HG03354 (cell line): ENCODE measurements around the gene ADAMTSL5.

Experiments used
- ATAC-seq: cut with Tn5 transposase; IDR thresholded peaks from one replicate; pipeline ENCODE4 v1.9.1; 2021; ENCODE audit warnings: mild to moderate bottlenecking; ENCODE audit not compliant: unreplicated experiment, poor library complexity, severe bottlenecking

The ADAMTSL5 gene

DNA sequence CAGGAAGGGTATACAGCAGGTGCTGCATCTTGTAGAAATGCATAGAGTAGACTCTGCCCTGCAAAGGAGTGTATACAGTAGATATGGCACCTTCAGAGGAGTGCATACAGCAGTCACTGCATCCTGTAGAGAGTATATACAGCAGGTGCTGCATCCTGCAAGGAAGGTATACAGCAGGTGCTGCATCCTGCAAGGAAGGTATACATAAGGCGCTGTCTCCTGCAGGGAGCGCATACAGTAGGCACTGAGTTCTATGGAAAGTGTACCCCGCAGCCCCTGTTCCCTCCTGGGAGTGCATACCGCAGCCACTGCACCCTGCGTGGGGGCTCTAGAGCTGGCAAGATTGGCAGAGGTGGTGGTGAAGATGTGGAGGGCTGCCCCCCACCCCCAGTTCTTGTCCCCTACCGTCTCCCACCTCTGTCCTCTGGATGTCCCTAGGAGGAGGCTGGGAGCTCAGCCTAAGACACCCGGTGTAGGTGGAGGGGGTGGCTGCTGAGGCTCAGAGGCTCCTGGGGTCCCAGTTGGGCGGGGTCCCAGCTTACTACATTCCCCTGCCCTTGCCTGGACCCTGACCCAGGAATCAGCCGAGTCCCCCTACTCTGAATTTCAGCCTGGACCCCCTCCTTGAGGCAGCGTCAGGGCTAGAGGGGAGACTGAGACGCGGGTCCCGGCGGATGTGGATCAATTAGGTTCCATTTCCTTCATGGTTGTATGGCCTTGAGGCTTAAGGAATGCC lies 2.3 kb upstream of the ADAMTSL5 start:
- ATAC-seq: no peak

DNA sequence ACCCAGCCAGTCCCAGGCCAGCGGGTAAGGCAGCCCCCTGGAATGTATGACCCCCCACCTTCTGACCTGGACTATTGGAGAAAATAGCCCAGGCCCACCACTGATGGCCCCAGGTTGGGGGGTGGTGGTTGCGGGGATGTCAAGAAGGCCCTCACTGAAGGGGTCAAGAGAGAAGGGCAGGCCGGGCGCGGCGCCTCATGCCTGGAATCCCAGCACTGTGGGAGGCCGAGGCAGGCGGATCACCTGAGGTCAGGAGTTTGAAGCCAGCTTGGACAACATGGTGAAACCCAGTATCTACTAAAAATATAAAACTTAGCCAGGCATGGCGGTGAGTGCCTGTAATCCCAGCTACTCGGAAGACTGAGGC lies 1.5 kb upstream of the ADAMTSL5 start:
- no peak for ATAC-seq

DNA sequence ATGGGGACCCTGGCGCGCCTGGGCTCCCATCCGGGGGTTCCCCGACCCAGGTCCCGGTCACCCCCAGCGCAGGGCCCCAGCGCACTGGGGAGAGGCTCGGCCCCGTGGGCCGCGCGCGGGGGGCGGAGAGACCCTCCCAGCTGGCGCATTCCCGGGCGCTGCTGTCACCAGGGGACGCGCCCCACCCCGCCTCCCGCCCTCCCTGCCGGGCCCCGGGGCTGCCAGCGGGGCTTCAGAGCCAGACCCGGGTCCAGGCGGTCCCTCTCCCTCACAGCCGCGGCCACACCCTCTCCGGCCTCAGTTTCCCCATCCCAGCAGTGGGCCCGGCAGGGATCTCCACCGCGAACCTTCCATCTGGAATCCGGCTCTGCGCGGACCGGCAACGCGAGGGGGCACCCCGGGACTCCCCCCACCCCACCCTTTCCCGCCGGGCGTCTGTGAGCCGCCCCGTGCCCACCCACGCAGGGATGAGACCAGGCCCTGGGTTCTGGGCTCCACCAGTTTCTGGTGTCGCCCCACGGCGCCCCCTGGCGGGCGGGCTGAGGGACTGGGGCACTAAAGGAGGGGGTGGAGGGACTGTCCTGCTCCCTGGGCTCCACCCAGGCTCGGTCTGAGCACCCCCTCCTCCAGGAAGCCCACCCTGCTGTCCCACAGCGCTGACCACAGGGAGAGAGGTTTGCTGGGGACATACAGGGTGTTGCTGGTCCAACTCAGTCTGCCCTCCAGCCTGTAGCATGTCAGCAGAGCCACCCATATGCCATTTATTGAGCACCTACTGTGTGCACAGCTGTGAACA lies 878 bp upstream of the ADAMTSL5 start:
- no peak for ATAC-seq

DNA sequence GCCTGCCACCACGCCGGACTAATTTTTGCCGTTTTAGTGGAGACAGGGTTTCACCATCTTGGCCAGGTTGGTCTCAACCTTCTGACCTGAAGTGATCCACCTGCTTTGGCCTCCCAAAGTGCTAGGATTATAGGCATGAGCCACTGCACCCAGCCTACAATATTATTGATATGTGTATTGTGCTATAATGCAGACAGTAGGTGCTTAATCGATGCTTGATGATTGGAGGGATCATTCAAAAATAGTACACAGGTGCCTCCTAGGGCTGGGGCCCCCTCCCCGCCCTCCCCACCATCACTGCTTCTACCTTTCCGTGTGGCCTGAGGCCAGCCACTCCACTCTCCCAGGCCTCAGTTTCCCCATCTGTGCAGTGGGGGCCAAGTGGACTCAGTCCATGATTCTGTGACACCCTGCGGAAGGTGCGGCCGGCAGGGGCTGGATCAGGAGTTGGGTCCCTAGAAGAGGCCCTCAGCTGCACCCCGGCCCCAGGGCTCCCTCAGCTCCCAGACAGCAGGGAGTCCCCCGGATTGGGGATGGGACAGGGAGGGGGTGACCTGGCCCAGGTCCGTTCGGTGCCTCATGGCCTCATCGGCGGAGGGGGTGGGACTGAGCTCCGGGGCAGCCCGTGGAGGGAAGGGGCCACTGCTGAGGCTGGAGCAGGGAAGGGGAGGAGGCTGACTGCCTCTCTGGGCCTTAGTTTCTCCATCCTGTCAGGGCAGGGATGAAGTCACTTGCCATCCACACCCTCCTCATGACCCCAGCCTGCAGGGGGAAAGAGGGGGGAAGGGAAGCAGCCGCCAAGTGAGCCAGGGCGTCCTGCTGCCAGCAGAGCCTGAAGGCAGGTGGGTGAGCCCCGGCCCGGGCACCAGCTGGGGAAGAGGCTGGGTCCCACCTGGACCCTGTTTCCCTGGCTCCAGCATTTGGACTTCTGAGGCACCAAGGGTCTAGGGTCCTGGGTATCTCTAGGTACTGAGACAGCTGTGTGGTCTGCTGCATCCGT lies 1.2 kb downstream of the ADAMTSL5 start:
- ATAC-seq: no peak

DNA sequence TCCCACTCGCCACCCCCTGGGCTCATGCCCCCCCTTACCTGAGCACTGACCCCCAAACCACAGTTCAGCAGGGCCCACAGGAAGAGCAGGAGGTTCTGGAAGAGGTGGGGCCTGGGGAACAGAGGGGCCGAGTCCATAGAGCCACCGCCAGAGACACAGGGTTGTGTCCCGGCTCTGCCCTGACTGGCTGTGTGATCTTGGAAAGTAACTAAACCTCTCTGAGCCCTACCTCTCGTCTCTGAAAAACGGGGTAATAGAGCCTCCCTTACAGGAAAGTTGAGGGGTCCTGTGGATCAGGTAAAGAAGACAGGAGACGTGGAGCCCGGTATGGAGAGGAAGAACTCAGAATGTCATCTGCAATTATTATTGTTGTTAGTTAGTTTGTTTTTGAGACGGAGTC lies 2.0 kb downstream of the ADAMTSL5 start:
- no peak for ATAC-seq

DNA sequence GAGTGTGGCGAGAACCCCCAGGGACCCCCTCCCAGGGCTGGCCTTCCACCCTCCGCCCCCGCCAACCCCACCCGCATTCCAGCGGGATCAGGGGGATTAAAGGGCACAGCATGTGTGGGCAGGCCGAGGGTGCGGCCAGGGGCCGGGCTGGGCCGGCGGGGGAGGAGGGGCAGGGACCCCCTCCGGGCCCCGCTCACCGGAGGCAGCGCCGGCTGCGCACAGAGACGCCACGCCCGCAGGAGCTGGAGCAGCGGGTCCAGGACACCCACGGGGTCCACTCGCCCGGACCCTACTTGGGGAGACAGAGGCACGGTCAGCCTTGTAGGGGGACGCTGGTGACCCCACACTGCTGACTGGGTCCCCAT lies 2.4 kb downstream of the ADAMTSL5 start:
- ATAC-seq: no peak

DNA sequence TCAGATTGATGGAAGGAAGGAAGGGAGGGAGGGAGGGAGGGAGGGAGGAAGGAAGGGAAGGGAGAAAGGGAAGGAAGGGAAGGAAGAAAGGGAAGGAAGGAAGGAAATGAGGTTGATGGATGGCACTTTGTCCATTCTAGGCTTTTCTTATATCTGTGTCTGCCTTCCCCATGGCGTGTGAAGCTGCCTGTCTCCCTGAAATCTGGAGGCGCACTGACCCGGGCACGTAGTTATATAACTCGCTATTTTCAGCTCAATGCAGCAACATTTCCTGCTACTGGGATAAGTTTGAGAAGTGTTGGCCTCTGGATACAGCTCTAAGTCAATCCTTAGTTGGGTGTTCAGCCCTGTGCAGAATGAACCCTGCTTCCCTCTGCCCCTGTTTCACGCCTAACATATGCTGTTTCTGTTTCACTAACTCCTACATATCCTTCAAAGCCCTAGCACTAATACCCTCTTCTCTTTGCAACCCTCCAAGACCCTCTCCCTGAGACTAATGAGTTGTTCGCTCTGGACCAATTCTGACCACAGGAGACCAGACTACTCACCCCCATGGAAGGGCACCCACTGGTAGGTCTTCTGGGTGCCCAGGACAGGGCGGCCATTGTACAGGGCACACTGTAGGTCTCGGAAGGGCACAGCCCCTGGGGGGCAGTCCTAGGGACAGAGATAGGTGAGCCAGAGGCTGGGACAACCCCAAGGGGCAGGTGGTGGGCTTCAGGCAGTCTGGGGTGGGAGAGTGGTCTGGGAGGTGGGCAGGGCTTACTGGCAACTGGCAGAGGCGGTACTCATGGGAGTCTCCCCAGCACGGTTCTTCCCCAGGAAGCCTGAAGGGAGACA lies 3.0 kb downstream of the ADAMTSL5 start:
- ATAC-seq: no peak

DNA sequence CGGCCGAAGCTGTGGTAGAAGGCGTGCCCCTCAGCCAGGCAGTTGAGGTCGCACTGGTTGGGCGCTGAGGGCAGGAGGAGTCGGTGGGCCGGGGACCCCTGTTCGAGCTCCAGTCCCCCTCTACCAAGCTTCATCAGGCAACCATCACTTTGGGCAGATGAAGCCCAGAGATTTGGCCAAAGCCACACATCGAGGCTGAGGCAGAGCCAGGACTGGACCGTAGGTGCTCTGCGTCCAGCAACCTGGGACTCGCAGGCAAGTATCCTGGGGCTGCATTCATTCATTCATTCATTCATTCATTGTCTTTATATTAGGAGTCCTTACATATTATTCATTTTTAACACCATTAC lies 4.3 kb downstream of the ADAMTSL5 start:
- ATAC-seq: no peak

DNA sequence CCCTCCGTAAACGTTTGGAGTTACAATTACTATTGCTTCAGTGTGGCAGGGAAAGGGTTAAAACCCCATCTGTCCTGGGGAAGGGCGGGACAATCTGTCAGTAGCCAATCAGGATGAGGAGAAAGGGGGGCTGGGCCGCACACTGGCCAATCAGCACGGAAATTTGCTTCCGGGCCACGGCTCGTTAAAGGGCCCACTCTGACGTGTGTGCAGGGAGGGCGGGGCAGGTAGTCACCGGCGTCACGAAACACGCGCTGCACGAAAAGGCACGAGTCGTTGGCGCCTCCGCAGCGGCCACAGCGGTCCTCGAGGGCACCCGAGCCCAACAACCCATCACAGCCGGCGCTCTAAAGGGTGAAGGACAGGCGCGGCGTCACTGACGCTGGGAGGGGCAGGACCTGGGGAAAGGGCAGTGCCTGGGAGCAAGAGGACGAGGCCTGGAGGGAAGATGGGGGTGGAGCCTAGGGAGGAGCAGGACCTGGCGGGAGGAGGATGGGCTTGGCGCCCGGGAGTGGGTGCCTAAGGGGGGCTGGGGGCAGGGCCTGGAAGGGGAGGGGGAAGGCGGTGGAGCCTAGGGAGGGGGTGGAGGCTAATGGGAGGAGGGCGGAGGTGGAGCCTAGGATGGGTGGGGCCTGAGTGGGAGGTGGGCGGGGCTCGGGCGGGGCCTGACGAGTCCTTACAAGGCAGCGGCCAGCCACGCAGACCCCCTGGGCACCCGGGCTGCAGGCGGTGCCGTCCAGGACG lies 4.9 kb downstream of the ADAMTSL5 start:
- ATAC-seq: no peak

DNA sequence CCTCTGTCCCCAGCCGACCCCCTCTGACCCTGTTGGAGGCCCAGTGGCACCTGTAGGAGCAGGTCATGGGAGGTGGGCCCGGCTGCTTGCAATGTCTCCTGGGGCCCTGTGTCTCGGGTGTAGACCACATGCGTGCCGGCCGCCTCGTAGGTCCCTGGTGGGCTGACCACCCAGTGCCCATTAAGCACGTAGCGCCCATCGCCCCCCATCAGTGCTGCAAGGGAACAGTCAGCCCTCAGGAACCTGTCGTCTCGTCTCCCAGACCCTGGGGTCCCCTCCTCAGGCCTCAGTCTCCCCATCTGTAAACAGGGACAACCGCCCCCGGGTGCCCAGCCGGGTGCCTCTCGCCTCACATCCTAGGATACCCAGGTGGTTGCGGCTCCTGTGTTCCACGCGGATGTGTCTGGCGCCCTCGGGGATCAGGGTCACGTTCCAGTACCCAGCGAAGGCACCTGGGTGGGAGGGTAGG lies 5.6 kb downstream of the ADAMTSL5 start:
- no peak for ATAC-seq

DNA sequence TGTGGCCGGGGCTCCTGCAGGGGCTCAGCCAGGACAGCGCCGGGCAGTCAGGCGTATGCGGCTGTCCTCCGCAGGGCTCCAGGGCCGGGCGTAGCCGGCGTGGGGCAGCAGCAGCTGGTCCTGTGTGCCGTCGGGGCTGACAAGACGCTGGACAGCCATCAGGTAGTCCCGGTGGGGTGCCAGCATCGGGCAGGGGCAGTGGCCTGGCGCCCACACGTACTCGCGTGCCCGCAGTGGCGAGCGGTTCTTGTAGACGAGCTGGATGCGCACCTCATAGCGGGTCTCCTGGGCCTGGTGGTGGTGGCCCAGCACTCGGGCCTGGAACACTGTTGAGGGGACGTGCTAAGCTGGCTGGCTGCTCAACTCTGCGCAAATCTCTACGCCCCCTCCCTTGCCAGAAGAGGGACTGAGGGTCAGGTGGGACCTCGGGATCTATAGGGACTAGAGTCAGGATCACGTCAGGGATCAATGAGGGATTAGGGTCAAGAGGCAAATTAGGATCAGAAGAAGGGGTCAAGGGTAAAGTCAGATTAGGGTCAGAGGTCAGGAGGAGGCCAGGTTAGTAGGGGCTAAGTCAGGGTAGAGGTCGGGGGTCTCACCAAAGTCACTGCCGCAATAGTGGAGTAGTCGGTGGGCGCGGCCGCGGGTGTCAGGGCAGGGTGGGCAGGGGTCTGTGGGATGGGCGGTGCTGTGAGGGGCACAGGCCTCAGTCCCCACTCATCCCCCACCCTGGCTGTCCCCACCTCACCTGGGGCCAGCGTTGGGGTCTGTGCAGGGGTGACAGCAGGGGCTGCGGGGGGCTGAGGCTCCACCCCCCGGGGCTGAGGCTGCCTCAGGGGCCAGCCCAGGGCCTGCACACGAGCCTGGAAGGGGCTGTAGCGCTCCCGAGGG lies 6.6 kb downstream of the ADAMTSL5 start:
- no peak for ATAC-seq

DNA sequence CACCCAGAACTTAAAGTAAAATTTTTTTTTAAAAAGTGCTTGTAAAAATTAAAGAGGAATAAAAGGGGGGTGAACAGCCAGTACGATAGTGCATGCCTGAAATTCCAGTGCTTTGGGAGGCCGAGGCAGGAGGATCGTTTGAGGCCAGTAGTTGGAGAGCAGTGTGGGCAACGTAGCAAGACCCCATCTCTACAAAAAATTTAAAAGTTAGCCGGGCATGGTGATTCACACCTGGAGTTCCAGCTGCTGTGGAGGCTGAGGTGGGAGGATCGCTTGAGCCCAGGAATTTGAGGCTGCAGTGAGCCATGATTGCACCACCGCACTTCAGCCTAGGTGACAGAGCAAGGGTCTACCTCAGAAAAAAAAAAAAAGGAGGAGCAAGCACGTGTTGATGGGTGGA lies 7.8 kb downstream of the ADAMTSL5 start:
- no peak for ATAC-seq

DNA sequence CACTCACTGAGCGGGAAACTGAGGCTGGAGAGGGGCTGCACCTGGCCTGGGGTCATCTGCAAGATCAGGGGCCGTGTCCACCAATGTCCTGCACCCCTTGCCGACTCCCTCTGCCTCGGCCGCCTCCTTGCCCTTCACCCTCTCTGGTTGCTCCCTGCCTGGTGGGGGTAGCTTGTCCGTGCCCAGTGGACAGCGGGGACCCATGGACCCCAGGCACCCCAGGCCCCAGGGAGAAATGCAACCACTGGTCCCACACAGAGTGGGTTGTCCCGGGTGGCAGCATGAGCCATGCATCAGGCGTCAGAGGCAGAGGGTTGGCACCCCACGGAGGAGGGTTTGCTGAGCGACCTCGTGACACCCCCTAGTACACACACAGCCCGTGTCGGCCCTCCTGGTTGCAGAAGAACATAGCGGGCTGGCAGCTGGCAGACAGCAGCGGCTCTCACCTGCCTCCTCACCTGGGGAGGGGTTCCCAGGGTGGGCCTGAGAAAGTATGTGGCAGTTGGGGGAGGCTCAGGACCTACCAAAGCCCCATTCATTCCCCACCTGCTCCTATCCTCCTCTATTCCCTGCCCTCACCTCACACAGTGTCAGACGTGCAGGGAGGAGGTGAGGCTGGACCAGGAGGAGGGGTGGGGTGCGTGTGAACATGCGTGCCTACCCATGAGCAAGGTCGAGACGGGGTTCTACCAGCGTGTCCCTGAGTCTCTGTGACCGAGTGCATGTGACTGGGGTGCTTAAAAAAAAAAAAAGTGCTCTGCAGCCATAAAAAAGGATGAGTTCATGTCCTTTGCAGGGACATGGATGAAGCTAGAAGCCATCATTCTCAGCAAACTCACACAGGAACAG lies 8.7 kb downstream of the ADAMTSL5 start:
- no peak for ATAC-seq

DNA sequence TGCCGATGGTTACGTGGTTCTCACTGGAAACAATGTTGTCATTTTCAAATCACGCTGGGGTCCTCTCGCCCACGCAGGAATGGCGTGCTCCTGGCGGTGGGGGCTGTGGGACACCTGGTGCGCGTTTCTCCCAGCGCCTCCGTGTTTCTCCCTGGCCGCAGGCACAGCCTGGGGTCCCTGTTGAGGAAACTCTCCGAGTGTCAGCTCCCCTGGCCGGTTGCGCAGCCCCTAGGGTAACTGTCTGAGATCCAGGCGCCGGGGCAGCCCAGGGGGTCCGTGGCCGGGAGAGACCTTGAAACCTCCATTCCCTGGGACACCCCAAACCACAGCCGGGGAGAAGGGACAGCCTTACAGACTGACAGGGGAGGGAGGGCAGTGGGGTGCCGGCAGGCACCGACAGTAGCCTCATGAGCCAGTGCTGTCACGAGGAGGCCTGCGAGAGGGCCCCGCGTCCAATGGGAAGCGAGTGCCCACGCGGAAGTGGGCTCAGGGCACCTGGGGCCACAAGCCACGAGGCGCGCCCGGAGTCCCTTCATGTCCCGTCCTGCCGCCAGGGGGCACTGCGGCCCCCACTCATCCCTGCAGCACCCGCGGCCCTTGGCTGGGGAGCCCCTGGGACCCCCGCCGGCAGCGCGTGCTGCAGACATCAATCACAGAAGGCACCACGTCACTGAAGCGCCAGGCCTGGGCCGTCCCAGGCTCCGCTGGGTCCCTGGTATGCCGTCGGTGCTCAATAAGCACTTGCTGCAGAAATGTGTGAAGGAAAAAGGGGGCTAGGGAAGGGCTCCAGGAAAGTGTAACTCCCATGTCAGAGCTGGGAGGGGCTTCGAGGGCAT lies 9.5 kb downstream of the ADAMTSL5 start:
- ATAC-seq: no peak

DNA sequence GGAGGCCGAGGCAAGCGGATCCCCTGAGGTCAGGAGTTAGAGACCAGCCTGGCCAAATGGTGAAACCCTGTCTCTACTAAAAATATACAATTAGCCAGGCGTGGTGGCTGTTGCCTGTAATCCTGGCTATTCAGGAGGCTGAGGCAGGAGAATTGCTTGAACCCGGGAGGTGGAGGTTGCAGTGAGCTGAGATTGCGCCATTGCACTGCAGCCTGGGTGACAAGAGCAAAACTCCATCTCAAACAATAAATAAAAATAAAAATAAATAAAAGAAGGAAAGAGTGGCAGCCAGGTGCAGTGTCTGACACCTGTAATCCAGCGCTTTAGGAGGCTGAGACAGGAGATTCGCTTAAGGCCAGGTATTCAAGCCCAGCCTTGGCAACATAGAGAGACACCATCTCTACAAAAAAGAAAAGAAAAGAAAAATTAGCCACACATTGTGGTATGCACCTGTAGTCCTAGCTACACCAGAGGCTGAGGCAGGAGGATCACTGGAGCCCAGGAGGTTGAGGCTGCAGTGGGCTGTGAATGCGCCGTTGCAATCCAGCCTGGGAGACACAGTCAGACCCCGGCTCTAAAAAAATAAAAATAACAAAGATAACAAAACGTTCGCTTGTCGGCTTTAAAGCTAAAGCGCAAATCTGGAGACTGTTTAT lies 10.3 kb downstream of the ADAMTSL5 start:
- no peak for ATAC-seq

DNA sequence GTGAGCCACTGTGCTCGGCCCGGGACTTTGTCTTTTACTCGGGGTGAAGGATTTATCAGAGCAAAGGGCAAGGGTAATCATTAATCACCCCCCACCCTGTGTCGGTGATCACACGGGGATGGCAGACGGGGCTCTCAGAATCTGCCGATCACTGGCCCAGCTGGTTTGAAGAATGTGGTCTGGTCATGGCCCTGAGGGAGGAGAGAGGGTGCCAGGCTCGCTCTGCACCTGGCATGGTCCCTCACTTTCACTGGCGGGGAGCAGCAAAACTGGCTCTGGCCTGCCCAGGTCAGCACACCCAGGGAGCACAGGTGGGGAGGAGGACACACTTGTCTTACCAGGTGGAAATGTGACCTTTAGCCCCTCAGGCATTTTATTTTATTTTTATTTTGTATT lies 11.6 kb downstream of the ADAMTSL5 start:
- ATAC-seq: no peak
